ENCODE data around the gene OGDHL. TPM values are rescaled to one million over a fixed set of nuclear protein-coding genes. Genes with fewer than 3 reads are reported as not detected.

OGDHL gene
- total RNA-seq, 2 donors from 2014 or later = 3.4 to 4.2 TPM

- ATAC-seq (no peak), DNase-seq (no peak)
- intact Hi-C loops (cut with DNase I) = no loop called here
Observed at GRCh38 chr10:49709934-49710333, 52.2 kb downstream of the OGDHL start.

GRCh38 chr10:49707585-49707984 is 54.5 kb downstream of the OGDHL start:
- intact Hi-C loops (cut with DNase I) = no loop called here
- no peak for DNase-seq
- ATAC-seq = no peak

GRCh38 chr10:49700997-49701396 is 61.1 kb downstream of the OGDHL start:
- intact Hi-C loops (cut with DNase I) = no loop called here
- no peak for ATAC-seq
- DNase-seq = no peak

- DNase-seq = no peak
- no peak for ATAC-seq
- intact Hi-C loops (cut with DNase I) = no loop called here
Observed at GRCh38 chr10:49700211-49700610, 61.9 kb downstream of the OGDHL start.

- intact Hi-C loops (cut with DNase I) = no loop called here
- no peak for ATAC-seq
- no peak for DNase-seq
Observed at GRCh38 chr10:49698679-49699078, 63.4 kb downstream of the OGDHL start.

GRCh38 chr10:49696311-49696710 is 65.8 kb downstream of the OGDHL start:
- DNase-seq = no peak
- ATAC-seq = no peak
- intact Hi-C loops (cut with DNase I) = no loop called here

GRCh38 chr10:49694466-49694865 is 67.7 kb downstream of the OGDHL start:
- no peak for ATAC-seq
- DNase-seq = no peak
- intact Hi-C loops (cut with DNase I) = no loop called here

- DNase-seq (no peak), ATAC-seq (no peak)
- intact Hi-C loops (cut with DNase I) = no loop called here
Observed at GRCh38 chr10:49691588-49691987, 70.5 kb downstream of the OGDHL start.

- no peak for DNase-seq
- intact Hi-C loops (cut with DNase I) = no loop called here
- no peak for ATAC-seq
Observed at GRCh38 chr10:49690698-49691356, 71.3 kb downstream of the OGDHL start.

GRCh38 chr10:49689882-49690510 is 72.1 kb downstream of the OGDHL start:
- intact Hi-C loops (cut with DNase I) = no loop called here
- ATAC-seq (no peak), DNase-seq (no peak)

- ATAC-seq = no peak
- intact Hi-C loops (cut with DNase I) = no loop called here
- DNase-seq = no peak
Observed at GRCh38 chr10:49688920-49689319, 73.2 kb downstream of the OGDHL start.

- DNase-seq (no peak), ATAC-seq (no peak)
- intact Hi-C loops (cut with DNase I) = no loop called here
Observed at GRCh38 chr10:49688261-49688846, 73.8 kb downstream of the OGDHL start.

GRCh38 chr10:49686651-49687050 is 75.5 kb downstream of the OGDHL start:
- no peak for DNase-seq
- intact Hi-C loops (cut with DNase I) = no loop called here
- no peak for ATAC-seq

Other genes starting within 250 kb of the OGDHL start
- gene ERCC6, start 223.2 kb downstream of the OGDHL start, total RNA-seq = 10 to 100 TPM; 17.1 to 19.6 TPM
- gene SLC18A3, start 152.0 kb downstream of the OGDHL start, total RNA-seq = not detected
- not detected for gene CHAT, start 148.3 kb downstream of the OGDHL start, total RNA-seq
- not detected for gene C10orf53, start 82.7 kb downstream of the OGDHL start, total RNA-seq
- 10 to 100 TPM; 20.7 to 26.0 TPM for gene PARG, start 179.7 kb upstream of the OGDHL start, total RNA-seq
- gene TIMM23B, start 179.7 kb upstream of the OGDHL start, total RNA-seq = 10 to 100 TPM; 11.1 to 20.7 TPM
- 1 to 10 TPM; 4.3 to 7.2 TPM for gene AGAP6, start 226.1 kb upstream of the OGDHL start, total RNA-seq

Data from left cardiac atrium (tissue), 4 donors.